Glutamatergic neuron (in vitro differentiated cells): ENCODE measurements around the gene EME1. TPM values are rescaled to one million over a fixed set of nuclear protein-coding genes. Genes with fewer than 3 reads are reported as not detected.
A peak's percentile ranks its signal among the peaks of the same experiment; 100 is the strongest.

Experiments
- DNase-seq: peaks from one replicate; pipeline ENCODE4 v3.0.0; 2022
- H3K27ac Mint-ChIP-seq: one replicate; pipeline ENCODE4 v1.8.0; 2020; ENCODE audit warnings: mild to moderate bottlenecking, mixed read lengths, inconsistent platforms; ENCODE audit not compliant: unreplicated experiment
- H3K27me3 Mint-ChIP-seq: one replicate; pipeline ENCODE4 v1.8.0; 2020; ENCODE audit warnings: mild to moderate bottlenecking, moderate library complexity, mixed read lengths, inconsistent platforms; ENCODE audit not compliant: unreplicated experiment
- H3K36me3 Mint-ChIP-seq: one replicate; pipeline ENCODE4 v1.8.0; 2020; ENCODE audit warnings: mild to moderate bottlenecking, mixed read lengths, inconsistent platforms; ENCODE audit not compliant: unreplicated experiment
- H3K4me1 Mint-ChIP-seq: one replicate; pipeline ENCODE4 v1.8.0; 2020; ENCODE audit warnings: mild to moderate bottlenecking, low read depth, mixed read lengths, inconsistent platforms; ENCODE audit not compliant: unreplicated experiment
- H3K4me3 Mint-ChIP-seq: one replicate; pipeline ENCODE4 v1.8.0; 2020; ENCODE audit warnings: mild to moderate bottlenecking, mixed read lengths, inconsistent platforms; ENCODE audit not compliant: unreplicated experiment
- H3K9me3 Mint-ChIP-seq: one replicate; pipeline ENCODE4 v1.8.0; 2020; ENCODE audit warnings: mild to moderate bottlenecking, moderate library complexity, mixed read lengths, inconsistent platforms; ENCODE audit not compliant: unreplicated experiment
- total RNA-seq: library from RNA; stranded (reverse); fragmentation: NEBNext Ultra II Directional; extraction: Animal tissue kit (Norgen Biotek cat#: 25700); gene quantifications from one replicate; pipeline ENCODE4 v1.2.1, GENCODE V29; 2021; ENCODE audit not compliant: unreplicated experiment
- TF ChIP-seq, protein P1 (sequence below): fragments of 200-600 bp; sonication (generic); IDR thresholded peaks from one replicate; pipeline ENCODE4 v1.5.0; 2021; ENCODE audit not compliant: partially characterized antibody, unreplicated experiment

EME1 gene
- total RNA-seq, 1 donor from 2014 or later, result 4.7 TPM

DNA sequence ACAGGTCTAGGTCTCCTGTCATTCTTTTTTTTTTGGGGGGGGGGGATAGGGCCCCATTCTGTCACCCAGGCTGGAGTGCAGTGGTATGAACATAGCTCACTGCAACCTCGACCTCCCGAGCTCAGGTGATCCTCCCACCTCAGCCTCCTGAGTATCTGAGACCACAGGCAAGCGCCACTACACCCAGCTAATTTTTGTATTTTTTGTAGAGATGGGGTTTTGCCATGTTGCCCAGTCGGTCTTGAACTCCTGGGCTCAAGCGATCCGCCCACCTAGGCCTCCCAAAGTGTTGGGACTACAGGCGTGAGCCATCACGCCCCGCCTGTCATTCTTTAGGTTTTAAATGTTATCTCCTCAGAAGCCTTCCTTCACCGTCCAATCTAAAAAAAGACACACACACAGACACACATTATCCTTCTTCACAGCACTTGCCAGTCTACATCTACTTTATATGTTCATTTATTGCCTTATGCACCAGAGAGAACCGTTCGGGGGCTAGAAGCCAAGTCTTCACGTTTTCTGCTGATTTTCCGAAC, 739 bp upstream of the EME1 start:
- peak overlapping the region; percentile 100 for H3K4me3 Mint-ChIP-seq
- peaks cover 12% of the 10 kb centered on the region for H3K4me1 Mint-ChIP-seq
- peaks cover 8% of the 10 kb centered on the region for H3K9me3 Mint-ChIP-seq
- H3K36me3 Mint-ChIP-seq, result no peaks in the 10 kb centered on the region
- no peak for DNase-seq
- peak overlapping the region; percentile 99 for H3K27ac Mint-ChIP-seq
- H3K27me3 Mint-ChIP-seq, result peaks cover 5% of the 10 kb centered on the region
- TF ChIP-seq, protein P1, sequence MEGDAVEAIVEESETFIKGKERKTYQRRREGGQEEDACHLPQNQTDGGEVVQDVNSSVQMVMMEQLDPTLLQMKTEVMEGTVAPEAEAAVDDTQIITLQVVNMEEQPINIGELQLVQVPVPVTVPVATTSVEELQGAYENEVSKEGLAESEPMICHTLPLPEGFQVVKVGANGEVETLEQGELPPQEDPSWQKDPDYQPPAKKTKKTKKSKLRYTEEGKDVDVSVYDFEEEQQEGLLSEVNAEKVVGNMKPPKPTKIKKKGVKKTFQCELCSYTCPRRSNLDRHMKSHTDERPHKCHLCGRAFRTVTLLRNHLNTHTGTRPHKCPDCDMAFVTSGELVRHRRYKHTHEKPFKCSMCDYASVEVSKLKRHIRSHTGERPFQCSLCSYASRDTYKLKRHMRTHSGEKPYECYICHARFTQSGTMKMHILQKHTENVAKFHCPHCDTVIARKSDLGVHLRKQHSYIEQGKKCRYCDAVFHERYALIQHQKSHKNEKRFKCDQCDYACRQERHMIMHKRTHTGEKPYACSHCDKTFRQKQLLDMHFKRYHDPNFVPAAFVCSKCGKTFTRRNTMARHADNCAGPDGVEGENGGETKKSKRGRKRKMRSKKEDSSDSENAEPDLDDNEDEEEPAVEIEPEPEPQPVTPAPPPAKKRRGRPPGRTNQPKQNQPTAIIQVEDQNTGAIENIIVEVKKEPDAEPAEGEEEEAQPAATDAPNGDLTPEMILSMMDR, result no peak

DNA sequence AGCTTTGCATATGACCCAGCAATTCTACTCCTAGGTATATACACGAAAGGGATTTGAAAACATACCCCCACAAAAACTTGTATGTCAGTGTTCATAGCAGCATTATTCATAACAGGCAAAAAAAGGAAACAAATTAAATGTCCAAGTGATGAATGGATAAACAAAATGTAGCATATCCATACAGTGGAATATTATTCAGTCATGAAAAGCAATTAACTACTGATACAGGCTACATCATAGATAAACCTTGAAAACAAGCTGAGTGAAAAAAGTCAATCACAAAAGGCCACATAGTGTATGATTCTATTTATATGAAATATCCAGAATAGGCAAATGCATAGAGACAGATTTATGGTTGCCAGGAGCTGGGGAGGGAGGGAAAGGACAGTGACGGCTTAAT, 676 bp downstream of the EME1 start:
- Mint-ChIP-seq H3K36me3 (no peaks in the 10 kb centered on the region), H3K9me3 (peaks cover 10% of the 10 kb centered on the region), H3K27ac (no peak overlapping the region), H3K27me3 (peaks cover 7% of the 10 kb centered on the region), H3K4me1 (peaks cover 12% of the 10 kb centered on the region), H3K4me3 (peak overlapping the region; percentile 100)
- no peak for DNase-seq
- TF ChIP-seq, protein P1, result no peak

DNA sequence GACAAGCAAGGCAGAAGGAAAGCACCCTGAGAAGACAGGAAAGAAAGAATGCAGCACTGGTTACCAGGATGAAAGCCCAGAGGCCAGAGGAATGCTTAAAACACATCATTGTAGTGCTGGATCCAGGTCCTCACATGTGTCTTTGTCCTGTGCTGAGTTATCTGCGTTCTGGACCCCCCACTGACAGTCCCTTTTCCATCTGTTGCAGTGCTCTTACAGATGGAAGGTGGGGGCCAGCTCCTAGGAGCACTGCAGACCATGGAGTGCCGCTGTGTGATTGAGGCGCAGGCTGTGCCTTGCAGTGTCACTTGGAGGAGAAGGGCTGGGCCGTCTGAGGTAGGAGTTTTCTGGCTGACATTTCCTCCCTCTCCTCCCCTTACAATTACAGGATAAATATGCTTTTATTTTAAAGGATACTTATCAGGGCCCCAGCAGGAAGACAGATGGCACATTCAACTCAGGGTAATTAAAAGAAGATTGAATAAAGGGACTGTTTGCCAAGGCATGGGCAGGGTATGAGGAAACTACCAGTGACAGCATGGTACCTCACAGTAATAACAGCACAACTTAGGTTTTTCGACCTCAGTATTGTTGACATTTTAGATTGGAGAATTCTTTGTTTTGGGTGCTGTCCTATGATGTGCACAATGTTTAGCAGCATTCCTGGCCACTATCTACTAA, 3.0 kb downstream of the EME1 start:
- Mint-ChIP-seq H3K27me3 (peaks cover 9% of the 10 kb centered on the region), H3K4me1 (peaks cover 12% of the 10 kb centered on the region), H3K36me3 (no peaks in the 10 kb centered on the region), H3K27ac (no peak overlapping the region), H3K9me3 (peaks cover 10% of the 10 kb centered on the region), H3K4me3 (no peak overlapping the region)
- no peak for DNase-seq
- TF ChIP-seq, protein P1, result no peak

DNA sequence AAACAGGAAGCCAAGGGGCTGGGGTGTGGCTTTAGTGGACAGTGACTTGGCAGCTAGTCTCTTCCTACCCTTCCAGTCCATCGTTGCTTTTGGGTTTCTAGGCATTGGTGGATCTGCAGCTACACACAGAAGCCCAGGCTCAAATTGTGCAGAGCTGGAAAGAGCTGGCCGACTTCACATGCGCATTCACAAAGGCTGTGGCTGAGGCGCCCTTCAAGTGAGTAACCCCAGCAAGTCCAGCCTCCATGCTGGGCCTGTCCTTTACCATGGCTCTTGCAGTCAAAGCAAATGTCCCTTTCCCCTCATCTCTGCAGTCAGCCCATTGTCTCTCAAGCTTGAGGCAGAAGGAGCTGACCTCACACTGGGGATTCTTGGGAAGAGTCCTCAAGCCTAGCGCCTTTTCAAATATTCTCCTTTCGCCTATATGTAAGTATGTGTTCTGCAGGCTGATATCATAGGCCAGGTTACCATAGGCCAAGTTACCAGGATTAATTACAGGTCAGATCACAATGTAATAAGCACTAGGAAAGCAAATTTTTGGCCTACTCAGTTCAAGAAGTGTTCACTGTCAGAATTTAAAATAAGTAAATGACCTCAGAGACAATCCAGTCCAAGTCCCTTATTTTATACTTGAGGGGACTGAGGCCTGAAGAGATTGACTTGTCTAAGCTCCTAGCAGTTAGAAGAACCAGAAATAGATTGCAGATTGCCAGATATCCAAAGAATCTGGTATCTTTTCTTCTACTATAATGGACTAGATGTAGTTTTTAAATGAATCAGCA, 6.5 kb downstream of the EME1 start:
- H3K27me3 Mint-ChIP-seq, result peaks cover 4% of the 10 kb centered on the region
- no peak overlapping the region for H3K4me3 Mint-ChIP-seq
- peaks cover 1% of the 10 kb centered on the region for H3K9me3 Mint-ChIP-seq
- H3K36me3 Mint-ChIP-seq, result peaks cover 4% of the 10 kb centered on the region
- no peaks in the 10 kb centered on the region for H3K4me1 Mint-ChIP-seq
- no peak for DNase-seq
- TF ChIP-seq, protein P1, result no peak
- H3K27ac Mint-ChIP-seq, result no peak overlapping the region
